Measurements from ENCODE around the gene ARHGAP32. TPM values are rescaled to one million over a fixed set of nuclear protein-coding genes. Genes with fewer than 3 reads are reported as not detected.

ARHGAP32 gene
- total RNA-seq, 1 donor from 2014 or later: 21.4 TPM

GRCh38 chr11:129018991-129019390 is 173.1 kb downstream of the ARHGAP32 start:
- peaks cover 3% of the 10 kb centered on the region for H3K4me1 Mint-ChIP-seq
- Histone ChIP-seq H4K20me1 (ENCODE audit: low read depth) (peaks cover 5% of the 10 kb centered on the region), H3K36me3 (no peaks in the 10 kb centered on the region), H3K9ac (no peak overlapping the region), H3K9me3 (ENCODE audit: low read depth) (no peaks in the 10 kb centered on the region), H3K27ac (no peak overlapping the region), H3K79me2 (ENCODE audit: low read depth) (no peaks in the 10 kb centered on the region), H3K27me3 (no peaks in the 10 kb centered on the region), H3F3A (ENCODE audit: low read depth) (peaks cover 3% of the 10 kb centered on the region), H3K4me2 (no peak overlapping the region), H3K4me3 (no peak overlapping the region), H2AFZ (replicated peaks) (no peak overlapping the region), H3K4me1 (peaks cover 5% of the 10 kb centered on the region)
- H3K4me3 Mint-ChIP-seq: no peak overlapping the region
- DNase-seq (ENCODE audit: low spot score): peak; percentile 1
- no peaks in the 10 kb centered on the region for H3K36me3 Mint-ChIP-seq
- H3K9me3 Mint-ChIP-seq: no peaks in the 10 kb centered on the region
- TF ChIP-seq EZH2phosphoT487 (IDR thresholded peaks at IDR 0.05) (no peak), CTCF (IDR thresholded peaks at IDR 0.05) (peak; percentile 9), EZH2 (IDR thresholded peaks at IDR 0.05) (no peak)
- no peaks in the 10 kb centered on the region for H3K27me3 Mint-ChIP-seq (ENCODE audit: insufficient read depth, low read depth)
- H3K27ac Mint-ChIP-seq: no peak overlapping the region

- DNase-seq (ENCODE audit: low spot score): no peak
- no peaks in the 10 kb centered on the region for H3K9me3 ChIP-seq (ENCODE audit: low read depth)
- no peak overlapping the region for H3K4me3 ChIP-seq
- no peaks in the 10 kb centered on the region for H3K36me3 ChIP-seq
- Mint-ChIP-seq H3K27me3 (ENCODE audit: insufficient read depth, low read depth) (no peaks in the 10 kb centered on the region), H3K9me3 (no peaks in the 10 kb centered on the region), H3K36me3 (no peaks in the 10 kb centered on the region), H3K4me3 (no peak overlapping the region), H3K27ac (no peak overlapping the region), H3K4me1 (no peaks in the 10 kb centered on the region)
- H3K4me2 ChIP-seq: no peak overlapping the region
- TF ChIP-seq EZH2 (IDR thresholded peaks at IDR 0.05) (no peak), EZH2phosphoT487 (IDR thresholded peaks at IDR 0.05) (no peak), CTCF (IDR thresholded peaks at IDR 0.05) (no peak)
- no peaks in the 10 kb centered on the region for H4K20me1 ChIP-seq (ENCODE audit: low read depth)
- no peaks in the 10 kb centered on the region for H3K27me3 ChIP-seq
- H3F3A ChIP-seq (ENCODE audit: low read depth): peaks cover 3% of the 10 kb centered on the region
- no peak overlapping the region for H3K27ac ChIP-seq
- H2AFZ ChIP-seq (replicated peaks): no peak overlapping the region
- H3K79me2 ChIP-seq (ENCODE audit: low read depth): no peaks in the 10 kb centered on the region
- no peaks in the 10 kb centered on the region for H3K4me1 ChIP-seq
- H3K9ac ChIP-seq: no peak overlapping the region
Observed at GRCh38 chr11:129018126-129018525, 174.0 kb downstream of the ARHGAP32 start.

GRCh38 chr11:129013737-129014475 is 178.2 kb downstream of the ARHGAP32 start:
- no peaks in the 10 kb centered on the region for H4K20me1 ChIP-seq (ENCODE audit: low read depth)
- Mint-ChIP-seq H3K4me1 (no peaks in the 10 kb centered on the region), H3K36me3 (no peaks in the 10 kb centered on the region), H3K27me3 (ENCODE audit: insufficient read depth, low read depth) (no peaks in the 10 kb centered on the region), H3K27ac (no peak overlapping the region), H3K4me3 (no peak overlapping the region), H3K9me3 (no peaks in the 10 kb centered on the region)
- no peak for DNase-seq (ENCODE audit: low spot score)
- H3K27me3 ChIP-seq: no peaks in the 10 kb centered on the region
- H3K9ac ChIP-seq: no peak overlapping the region
- no peak overlapping the region for H2AFZ ChIP-seq (replicated peaks)
- H3K9me3 ChIP-seq (ENCODE audit: low read depth): no peaks in the 10 kb centered on the region
- no peaks in the 10 kb centered on the region for H3K4me1 ChIP-seq
- no peak overlapping the region for H3K27ac ChIP-seq
- H3K4me2 ChIP-seq: no peak overlapping the region
- H3K4me3 ChIP-seq: no peak overlapping the region
- H3K36me3 ChIP-seq: no peaks in the 10 kb centered on the region
- H3F3A ChIP-seq (ENCODE audit: low read depth): no peaks in the 10 kb centered on the region
- TF ChIP-seq EZH2 (IDR thresholded peaks at IDR 0.05): no peak
- TF ChIP-seq EZH2phosphoT487 (IDR thresholded peaks at IDR 0.05): no peak
- no peak for TF ChIP-seq CTCF (IDR thresholded peaks at IDR 0.05)
- H3K79me2 ChIP-seq (ENCODE audit: low read depth): no peaks in the 10 kb centered on the region
